Effector memory CD4-positive, alpha-beta T cell (primary cell): ENCODE measurements around the gene MYO5C.

Source experiments
- DNase-seq, 3 donors: peaks; one replicate each; pipeline ENCODE4 v3.0.0-alpha.2; 2020
- H3K27ac ChIP-seq: 2 replicates; pipeline ENCODE4 v1.7.0; 2013; ENCODE audit warnings: mild to moderate bottlenecking, low read length, moderate library complexity; ENCODE audit not compliant: insufficient read depth, poor library complexity, severe bottlenecking
- H3K27me3 ChIP-seq: replicated peaks from 2 replicates; pipeline ENCODE4 v1.7.0; 2013; ENCODE audit warnings: mild to moderate bottlenecking, low read length; ENCODE audit not compliant: insufficient read depth, control insufficient read depth, poor library complexity, severe bottlenecking
- H3K36me3 ChIP-seq: 2 replicates; pipeline ENCODE4 v1.7.0; 2013; ENCODE audit warnings: mild to moderate bottlenecking, low read length, moderate library complexity; ENCODE audit not compliant: control insufficient read depth, insufficient read depth
- H3K4me1 ChIP-seq: 2 replicates; pipeline ENCODE4 v1.7.0; 2013; ENCODE audit warnings: low read length, mild to moderate bottlenecking; ENCODE audit not compliant: control insufficient read depth, insufficient read depth, poor library complexity, severe bottlenecking
- H3K4me3 ChIP-seq: 2 replicates; pipeline ENCODE4 v1.7.0; 2013; ENCODE audit warnings: low read length, low read depth, mild to moderate bottlenecking; ENCODE audit not compliant: insufficient read depth, poor library complexity, severe bottlenecking
- H3K9me3 ChIP-seq: 2 replicates; pipeline ENCODE4 v1.7.0; 2013; ENCODE audit warnings: mild to moderate bottlenecking, low read length, moderate library complexity; ENCODE audit not compliant: control insufficient read depth

The MYO5C gene

GRCh38 chr15:52204657-52205056 lies 90.9 kb downstream of the MYO5C start:
- Histone ChIP-seq H3K4me1 (no peaks in the 10 kb centered on the region), H3K4me3 (no peak overlapping the region), H3K27ac (no peak overlapping the region), H3K9me3 (no peaks in the 10 kb centered on the region), H3K36me3 (no peaks in the 10 kb centered on the region), H3K27me3 (no peaks in the 10 kb centered on the region)
- DNase-seq = no peak

DNA sequence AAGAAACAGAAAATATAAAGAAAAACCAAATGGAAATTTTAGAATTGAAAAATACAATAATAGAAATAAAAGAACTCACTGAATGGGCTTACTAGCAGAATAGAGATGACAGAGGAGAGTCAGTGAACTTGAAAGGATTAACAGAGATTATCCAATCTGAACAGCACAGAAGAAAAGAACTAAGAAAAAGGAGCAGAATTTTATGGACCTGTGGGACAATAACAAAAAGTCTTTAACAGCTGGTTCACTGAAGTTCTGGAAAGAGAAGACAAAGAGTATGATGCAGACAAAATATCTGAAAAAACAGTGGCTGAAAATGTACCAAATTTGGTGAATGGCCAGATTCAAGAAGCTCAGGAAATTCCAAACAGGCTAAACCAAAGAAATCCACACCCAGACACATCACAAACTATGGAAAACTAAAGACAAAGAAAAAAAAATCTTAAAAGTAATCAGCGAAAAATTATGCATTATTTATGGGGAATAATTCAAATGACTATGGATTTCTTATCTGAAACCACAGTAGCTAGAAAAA lies 94.7 kb downstream of the MYO5C start:
- Histone ChIP-seq H3K27me3 (no peaks in the 10 kb centered on the region), H3K27ac (no peak overlapping the region), H3K4me1 (no peaks in the 10 kb centered on the region), H3K4me3 (no peak overlapping the region), H3K36me3 (no peaks in the 10 kb centered on the region), H3K9me3 (no peaks in the 10 kb centered on the region)
- DNase-seq = no peak

GRCh38 chr15:52199271-52199670 lies 96.3 kb downstream of the MYO5C start:
- Histone ChIP-seq H3K4me1 (no peaks in the 10 kb centered on the region), H3K9me3 (no peaks in the 10 kb centered on the region), H3K27me3 (no peaks in the 10 kb centered on the region), H3K36me3 (no peaks in the 10 kb centered on the region), H3K4me3 (no peak overlapping the region), H3K27ac (no peak overlapping the region)
- DNase-seq = no peak

- no peaks in the 10 kb centered on the region for H3K27me3 ChIP-seq
These were observed 98.7 kb downstream of the MYO5C start for GRCh38 chr15:52196891-52197290.

DNA sequence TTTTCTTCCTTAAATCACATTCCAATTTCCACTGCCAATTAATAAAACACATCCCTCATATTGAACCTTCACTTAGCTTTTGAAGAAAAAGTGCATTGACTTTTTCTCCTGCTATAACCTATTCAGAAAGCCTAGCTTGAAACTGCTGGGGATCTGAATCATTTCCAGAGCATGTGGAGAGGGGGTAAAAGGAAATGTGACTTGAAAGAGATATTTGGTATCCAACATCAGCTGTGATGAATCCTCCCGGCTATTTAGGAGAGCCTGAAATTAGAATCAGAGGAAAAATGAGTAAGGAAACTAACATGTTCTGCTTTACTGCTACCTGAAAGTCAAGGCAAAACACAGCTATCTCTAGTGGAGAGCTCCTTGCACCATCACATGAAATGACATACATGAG lies 101.8 kb downstream of the MYO5C start:
- DNase-seq = no peak
- H3K27me3 ChIP-seq = no peaks in the 10 kb centered on the region
- H3K9me3 ChIP-seq = no peaks in the 10 kb centered on the region
- H3K4me3 ChIP-seq = no peak overlapping the region
- H3K4me1 ChIP-seq = no peaks in the 10 kb centered on the region
- H3K27ac ChIP-seq = no peak overlapping the region
- H3K36me3 ChIP-seq = no peaks in the 10 kb centered on the region

More at GRCh38 chr15:52196891-52197290, 98.7 kb downstream of the MYO5C start:
- Histone ChIP-seq H3K9me3 (no peaks in the 10 kb centered on the region), H3K36me3 (no peaks in the 10 kb centered on the region), H3K4me1 (no peaks in the 10 kb centered on the region), H3K27ac (no peak overlapping the region), H3K4me3 (no peak overlapping the region)
- DNase-seq = no peak

- H3K4me3 ChIP-seq = no peak overlapping the region
- H3K36me3 ChIP-seq = no peaks in the 10 kb centered on the region
- H3K27ac ChIP-seq = no peak overlapping the region
- no peaks in the 10 kb centered on the region for H3K4me1 ChIP-seq
- no peaks in the 10 kb centered on the region for H3K27me3 ChIP-seq
- no peaks in the 10 kb centered on the region for H3K9me3 ChIP-seq
- no peak for DNase-seq
These were observed 102.3 kb downstream of the MYO5C start for GRCh38 chr15:52193321-52193720.

DNA sequence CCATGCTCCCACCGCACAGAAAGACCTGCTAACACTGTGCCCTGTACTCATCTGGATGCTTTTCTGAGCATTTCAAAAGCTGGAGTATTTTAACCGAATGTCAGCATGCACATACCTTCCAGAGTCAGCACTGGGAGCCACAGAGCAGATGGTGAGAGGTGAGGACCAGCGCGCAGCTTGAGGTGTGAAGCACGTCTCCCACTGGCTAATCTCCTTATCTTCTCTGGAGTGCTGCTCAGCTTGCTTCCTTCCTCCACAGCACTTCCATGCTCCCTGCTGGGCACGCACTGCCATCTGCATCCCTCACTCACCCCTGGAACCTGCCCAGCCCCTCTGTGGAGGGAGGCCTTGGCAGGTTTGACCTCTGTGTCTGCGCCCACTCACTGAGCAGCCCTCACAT lies 104.4 kb downstream of the MYO5C start, which contains the start of gene GNB5:
GNB5 (minus strand) TSS at position 186 of the 400 bp plus-strand sequence. CDS start 6,716 bp downstream, outside the sequence.
- H3K36me3 ChIP-seq = no peaks in the 10 kb centered on the region

DNA sequence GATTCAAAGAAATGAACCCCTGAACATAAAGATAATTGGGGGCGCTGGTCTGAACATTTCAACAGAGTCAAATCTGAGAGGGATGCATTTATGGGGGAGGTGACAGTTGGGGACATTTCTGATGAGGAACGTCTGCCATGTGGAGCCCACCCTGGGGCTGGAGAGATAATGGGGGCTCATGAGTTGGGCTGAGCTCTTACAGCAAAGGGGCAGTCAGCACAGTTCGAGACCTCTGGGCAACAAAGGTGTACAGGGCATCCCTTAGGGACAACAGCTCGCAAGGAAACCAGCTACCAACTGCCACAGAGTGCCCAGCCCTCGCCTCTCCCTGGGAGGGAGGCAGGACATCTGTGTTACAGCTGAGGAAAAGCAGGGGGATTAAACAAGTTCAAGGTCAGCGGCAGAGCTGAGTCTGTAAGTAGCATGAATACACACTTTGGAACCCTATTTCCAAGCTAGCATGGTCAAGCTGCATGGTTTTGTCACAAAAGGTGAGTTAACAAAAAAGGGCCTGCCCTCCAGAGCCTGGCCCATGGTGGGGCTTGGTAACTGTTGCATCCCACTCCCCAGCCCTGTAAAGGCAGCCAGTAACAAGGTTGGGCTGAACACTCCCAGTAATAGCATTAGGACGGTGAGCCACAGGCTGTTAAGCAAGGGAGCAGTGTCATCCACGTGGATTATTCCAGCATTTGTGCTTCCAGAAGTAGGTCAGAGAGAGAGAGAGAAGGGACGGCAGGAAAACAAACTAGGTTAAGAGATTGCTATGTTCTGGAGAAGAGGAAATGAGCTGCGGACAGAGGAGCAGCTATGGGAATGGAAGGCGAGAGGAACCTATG lies 108.7 kb downstream of the MYO5C start:
- Histone ChIP-seq H3K27ac (no peak overlapping the region), H3K36me3 (no peaks in the 10 kb centered on the region), H3K4me1 (no peaks in the 10 kb centered on the region), H3K4me3 (no peak overlapping the region), H3K9me3 (no peaks in the 10 kb centered on the region), H3K27me3 (no peaks in the 10 kb centered on the region)
- DNase-seq = no peak

More for the DNA sequence above, 104.4 kb downstream of the MYO5C start, which contains the start of gene GNB5:
- no peak within 1 kb of the TSS for H3K27ac ChIP-seq
- no peaks in the 10 kb centered on the region for H3K4me1 ChIP-seq
- no peaks in the 10 kb centered on the region for H3K9me3 ChIP-seq
- DNase-seq = no peak
- no peaks in the 10 kb centered on the region for H3K27me3 ChIP-seq
- no peak within 1 kb of the TSS for H3K4me3 ChIP-seq

DNA sequence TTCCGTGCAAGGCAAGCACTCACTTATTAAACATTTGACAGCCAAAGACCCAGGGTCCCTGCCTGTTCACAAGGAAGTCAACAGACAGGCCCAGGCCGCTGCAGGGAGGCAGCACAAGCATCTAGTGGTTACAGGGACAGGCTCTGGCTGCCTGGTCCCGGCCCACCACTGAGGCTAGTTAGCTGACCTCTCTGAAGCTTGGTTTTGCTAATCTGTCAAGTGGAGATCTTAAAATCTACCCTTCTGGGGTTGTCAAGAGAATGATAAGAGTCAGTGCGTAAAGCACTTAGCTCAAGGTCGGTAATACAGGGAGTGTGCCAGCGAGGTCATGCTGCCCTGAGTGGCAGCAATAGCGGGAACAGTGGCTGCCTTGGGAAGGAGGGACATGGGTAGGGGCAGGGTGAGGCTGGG lies 110.4 kb downstream of the MYO5C start:
- Histone ChIP-seq H3K27me3 (no peaks in the 10 kb centered on the region), H3K36me3 (no peaks in the 10 kb centered on the region), H3K27ac (no peak overlapping the region), H3K9me3 (no peaks in the 10 kb centered on the region), H3K4me1 (peaks cover 7% of the 10 kb centered on the region), H3K4me3 (no peak overlapping the region)
- DNase-seq = no peak

DNA sequence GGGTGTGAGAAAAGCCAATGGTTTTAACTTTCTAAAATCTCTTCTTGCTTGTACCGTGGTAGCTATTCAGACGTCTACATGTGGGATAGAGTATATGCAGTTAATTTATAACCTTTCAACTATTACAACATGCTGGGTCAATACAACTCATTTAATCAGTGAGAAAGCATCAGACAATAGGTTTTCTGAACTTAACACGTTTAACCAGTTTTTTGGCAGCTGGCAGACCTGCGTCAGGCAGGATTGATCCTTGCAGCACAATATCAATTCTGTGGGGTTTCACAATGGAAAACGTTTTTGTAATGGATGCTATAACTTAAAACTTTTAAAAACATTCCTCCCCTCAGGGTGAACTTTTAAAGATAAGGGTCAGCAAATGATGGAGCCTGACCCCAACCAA lies 110.9 kb downstream of the MYO5C start:
- Histone ChIP-seq H3K9me3 (no peaks in the 10 kb centered on the region), H3K36me3 (no peaks in the 10 kb centered on the region), H3K27ac (no peak overlapping the region), H3K27me3 (no peaks in the 10 kb centered on the region), H3K4me1 (peaks cover 7% of the 10 kb centered on the region), H3K4me3 (no peak overlapping the region)
- DNase-seq = no peak
